ENCODE data around the gene RAD51D. TPM values are rescaled to one million over a fixed set of nuclear protein-coding genes. Genes with fewer than 3 reads are reported as not detected.
"Not testable (repeated sequence)": the region's sequence is repeated elsewhere in the genome, so short reads cannot be mapped to it uniquely, and the experiment has no call there.

Gene RAD51D
- total RNA-seq, 2 experiments from 2014 or later: 6.2 to 8.6 TPM

DNA sequence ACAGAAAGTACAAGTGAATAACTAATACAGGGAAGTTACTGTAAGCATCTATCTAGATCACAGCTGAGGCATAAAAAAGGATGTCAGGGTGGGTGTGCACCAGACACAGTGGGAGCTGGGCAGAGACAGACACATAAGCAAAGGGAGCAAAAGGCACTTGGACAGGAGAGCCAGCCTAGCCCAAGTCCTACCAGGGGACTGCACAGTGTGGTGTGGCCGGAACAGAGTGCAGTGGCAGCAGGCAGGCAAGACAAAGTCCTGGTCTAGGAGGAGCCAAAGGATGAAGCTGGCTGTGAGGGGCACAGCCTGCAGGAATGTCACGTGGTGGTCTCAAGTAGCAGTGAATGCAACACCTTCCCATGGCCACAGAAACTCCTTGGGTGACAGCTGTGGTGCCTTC lies 21.9 kb downstream of the RAD51D start:
- CTCF ChIA-PET: no interaction called here

DNA sequence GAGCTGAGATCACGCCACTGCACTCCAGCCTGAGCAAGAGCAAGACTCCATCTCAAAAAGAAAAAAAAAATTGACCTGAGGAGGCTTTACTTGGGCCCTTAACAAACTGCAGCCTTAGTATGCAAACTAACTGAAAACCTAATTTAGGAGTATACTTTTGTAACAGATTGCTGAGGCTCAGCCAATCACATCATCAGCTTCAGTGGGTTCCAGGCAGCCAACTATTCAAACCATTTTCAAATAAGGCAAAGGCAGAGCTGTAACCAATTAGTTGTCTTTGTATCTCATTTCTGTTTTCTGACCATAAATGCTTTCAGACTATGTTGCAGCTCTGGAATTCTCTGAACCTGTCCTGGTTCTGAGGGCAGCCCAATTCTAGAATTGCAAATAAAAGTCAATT lies 23.9 kb downstream of the RAD51D start:
- H3K36me3 Mint-ChIP-seq (ENCODE audit: low read depth): peaks cover 23% of the 10 kb centered on the region
- ChIA-PET POLR2A (interaction anchor here (1.0 kb wide), 1 partner anchor 114 kb away, joined by 3 read pairs; no protein-coding TSS in a partner anchor), CTCF (no interaction called here)
- Histone ChIP-seq H3K4me1 (ENCODE audit: insufficient read depth, low read length) (peaks cover 5% of the 10 kb centered on the region), H3K36me3 (ENCODE audit: insufficient read depth, low read length) (peaks cover 12% of the 10 kb centered on the region), H3K9me3 (ENCODE audit: control insufficient read depth in 1 of 2, insufficient read depth in 1 of 2, low read length in 2 of 2) (no peaks in the 10 kb centered on the region), H3K27me3 (ENCODE audit: control insufficient read depth in 1 of 2, insufficient read depth in 2 of 2, low read length in 2 of 2) (no peaks in the 10 kb centered on the region), H3K4me3 (ENCODE audit: low read length) (no peak overlapping the region), H3K27ac (ENCODE audit: low read depth in 1 of 2, low read length in 2 of 2) (no peak overlapping the region)
- no peak for TF ChIP-seq CTCF (IDR thresholded peaks at IDR 0.05)
- no peaks in the 10 kb centered on the region for H3K27me3 Mint-ChIP-seq
- H3K4me3 Mint-ChIP-seq: no peak overlapping the region
- intact Hi-C loops (cut with DNase I, micrococcal nuclease): no loop called here
- no peak for ATAC-seq (ENCODE audit: poor library complexity)
- no peaks in the 10 kb centered on the region for H3K9me3 Mint-ChIP-seq
- peaks cover 4% of the 10 kb centered on the region for H3K4me1 Mint-ChIP-seq (ENCODE audit: low read depth)
- DNase-seq: no peak
- no peak overlapping the region for H3K27ac Mint-ChIP-seq

More for the DNA sequence above, 21.9 kb downstream of the RAD51D start:
- Mint-ChIP-seq H3K27me3 (no peaks in the 10 kb centered on the region), H3K36me3 (ENCODE audit: low read depth) (peaks cover 40% of the 10 kb centered on the region), H3K4me3 (no peak overlapping the region), H3K27ac (no peak overlapping the region), H3K4me1 (ENCODE audit: low read depth) (no peaks in the 10 kb centered on the region), H3K9me3 (no peaks in the 10 kb centered on the region)
- intact Hi-C loops (cut with DNase I, micrococcal nuclease): no loop called here
- no peaks in the 10 kb centered on the region for H3K9me3 ChIP-seq (ENCODE audit: control insufficient read depth in 1 of 2, insufficient read depth in 1 of 2, low read length in 2 of 2)
- no peak for ATAC-seq (ENCODE audit: poor library complexity)
- H3K36me3 ChIP-seq (ENCODE audit: insufficient read depth, low read length): peaks cover 27% of the 10 kb centered on the region
- no peaks in the 10 kb centered on the region for H3K27me3 ChIP-seq (ENCODE audit: control insufficient read depth in 1 of 2, insufficient read depth in 2 of 2, low read length in 2 of 2)
- H3K4me3 ChIP-seq (ENCODE audit: low read length): no peak overlapping the region
- no peak for TF ChIP-seq CTCF (IDR thresholded peaks at IDR 0.05)
- POLR2A ChIA-PET: interaction anchor here (1.1 to 1.4 kb wide), 2 partner anchors 8 to 104 kb away, joined by 4 to 6 read pairs; no protein-coding TSS in a partner anchor
- no peak for DNase-seq
- peaks cover 5% of the 10 kb centered on the region for H3K4me1 ChIP-seq (ENCODE audit: insufficient read depth, low read length)
- H3K27ac ChIP-seq (ENCODE audit: low read depth in 1 of 2, low read length in 2 of 2): no peak overlapping the region

GRCh38 chr17:35094902-35095301 lies 24.8 kb downstream of the RAD51D start:
- Mint-ChIP-seq H3K36me3 (ENCODE audit: low read depth) (peaks cover 15% of the 10 kb centered on the region), H3K9me3 (no peaks in the 10 kb centered on the region), H3K27ac (no peak overlapping the region), H3K27me3 (no peaks in the 10 kb centered on the region), H3K4me3 (no peak overlapping the region), H3K4me1 (ENCODE audit: low read depth) (peaks cover 11% of the 10 kb centered on the region)
- H3K4me1 ChIP-seq (ENCODE audit: insufficient read depth, low read length): peaks cover 10% of the 10 kb centered on the region
- intact Hi-C loops (cut with DNase I, micrococcal nuclease): no loop called here
- ATAC-seq (ENCODE audit: poor library complexity) (no peak), DNase-seq (no peak)
- no peaks in the 10 kb centered on the region for H3K9me3 ChIP-seq (ENCODE audit: control insufficient read depth in 1 of 2, insufficient read depth in 1 of 2, low read length in 2 of 2)
- peaks cover 5% of the 10 kb centered on the region for H3K36me3 ChIP-seq (ENCODE audit: insufficient read depth, low read length)
- no peak for TF ChIP-seq CTCF (IDR thresholded peaks at IDR 0.05)
- no peak overlapping the region for H3K4me3 ChIP-seq (ENCODE audit: low read length)
- H3K27me3 ChIP-seq (ENCODE audit: control insufficient read depth in 1 of 2, insufficient read depth in 2 of 2, low read length in 2 of 2): no peaks in the 10 kb centered on the region
- POLR2A ChIA-PET: interaction anchor here (0.5 to 0.7 kb wide), 2 partner anchors 16 to 114 kb away, joined by 3 read pairs; no protein-coding TSS in a partner anchor
- no peak overlapping the region for H3K27ac ChIP-seq (ENCODE audit: low read depth in 1 of 2, low read length in 2 of 2)
- CTCF ChIA-PET: no interaction called here

GRCh38 chr17:35090707-35091106 lies 29.0 kb downstream of the RAD51D start:
- H3K9me3 ChIP-seq (ENCODE audit: control insufficient read depth in 1 of 2, insufficient read depth in 1 of 2, low read length in 2 of 2); H3K36me3 ChIP-seq (ENCODE audit: insufficient read depth, low read length); H3K27ac ChIP-seq (ENCODE audit: low read depth in 1 of 2, low read length in 2 of 2); H3K27me3 ChIP-seq (ENCODE audit: control insufficient read depth in 1 of 2, insufficient read depth in 2 of 2, low read length in 2 of 2); intact Hi-C loops (cut with DNase I, micrococcal nuclease); H3K27me3 Mint-ChIP-seq; DNase-seq; H3K9me3 Mint-ChIP-seq; ATAC-seq (ENCODE audit: poor library complexity); H3K4me3 ChIP-seq (ENCODE audit: low read length): not testable (repeated sequence)
- POLR2A ChIA-PET: interaction anchor here (1.4 to 2.3 kb wide), 5 partner anchors 27 to 719 kb away, joined by 3 to 24 read pairs (median 13); partner anchors contain the start of genes RAD51D, RFFL and TAF15
- Mint-ChIP-seq H3K27ac (peak overlapping the region; percentile 98), H3K36me3 (ENCODE audit: low read depth) (peaks cover 18% of the 10 kb centered on the region), H3K4me1 (ENCODE audit: low read depth) (peaks cover 48% of the 10 kb centered on the region), H3K4me3 (peak overlapping the region; percentile 62)
- peaks cover 30% of the 10 kb centered on the region for H3K4me1 ChIP-seq (ENCODE audit: insufficient read depth, low read length)
- CTCF ChIA-PET: interaction anchor here (2.0 to 2.4 kb wide), 6 partner anchors 17 to 110 kb away, joined by 6 to 27 read pairs (median 15); partner anchors contain the start of genes LIG3, RAD51D and RFFL

All from CD4-positive, alpha-beta T cell (primary cell).